ENCODE measurements around the gene NINJ1. TPM values are rescaled to one million over a fixed set of nuclear protein-coding genes. Genes with fewer than 3 reads are reported as not detected.

NINJ1 gene
- polyA plus RNA-seq, 1 of the 3 experiments (the other 2 are of a cell fraction), result 31.7 TPM

DNA sequence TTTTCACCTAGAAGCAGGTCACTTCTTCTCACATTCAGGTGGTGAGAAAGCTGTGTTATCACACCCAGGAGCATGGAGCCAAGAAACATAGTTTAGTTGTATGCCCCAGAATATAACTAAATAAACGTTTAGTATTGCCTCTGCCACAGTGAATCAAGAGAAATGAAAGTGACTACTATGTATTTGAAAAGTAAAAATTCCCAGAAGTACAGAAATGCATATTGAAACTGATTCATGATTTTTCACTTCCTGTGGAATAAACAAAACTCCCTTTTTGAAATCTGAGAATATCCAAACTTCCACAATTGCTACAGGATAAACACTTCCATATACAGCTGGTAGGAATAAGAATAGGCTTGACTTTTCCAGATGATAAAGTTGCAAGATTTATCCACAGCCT is 15.3 kb upstream of the NINJ1 start:
- Histone ChIP-seq H3K9me2 (no peaks in the 10 kb centered on the region), H3K27me3 (ENCODE audit: insufficient read depth) (no peaks in the 10 kb centered on the region), H3K36me3 (replicated peaks in 1 of 2; ENCODE audit: control insufficient read depth in 1 of 2, insufficient read depth in 2 of 2, low read length in 1 of 2) (no peaks in the 10 kb centered on the region), H3K4me3 (ENCODE audit: low read depth in 2 of 2, low read length in 1 of 2) (no peak overlapping the region), H3K9ac (no peak overlapping the region), H3F3A (replicated peaks; ENCODE audit: insufficient read depth) (no peaks in the 10 kb centered on the region), H3K9me3 (no peaks in the 10 kb centered on the region), H3K4me1 (ENCODE audit: control insufficient read depth in 1 of 2, insufficient read depth in 2 of 2, low read depth in 1 of 2, low read length in 1 of 2) (peaks cover 0 to 3% of the 10 kb centered on the region in 2 experiments; a peak in 1 of 4 replicates), H2AFZ (ENCODE audit: low read depth) (no peak overlapping the region), H3K27ac (ENCODE audit: low read depth in 2 of 2, low read length in 1 of 2) (no peak overlapping the region), H4K20me1 (ENCODE audit: insufficient read depth) (no peaks in the 10 kb centered on the region), H3K4me2 (no peak overlapping the region), H3K79me2 (ENCODE audit: insufficient read depth) (no peaks in the 10 kb centered on the region)
- TF ChIP-seq TEAD4 (IDR thresholded peaks at IDR 0.05; ENCODE audit: borderline replicate concordance, insufficient read depth), result no peak
- no peak for TF ChIP-seq USF2 (IDR thresholded peaks at IDR 0.05; ENCODE audit: borderline replicate concordance, low read depth, low read length)
- TF ChIP-seq TAF1 (IDR thresholded peaks at IDR 0.05; ENCODE audit: borderline replicate concordance, low read depth, low read length), result no peak
- no peak for TF ChIP-seq FOSL2 (IDR thresholded peaks at IDR 0.05; ENCODE audit: borderline replicate concordance, low read depth)
- no peak for TF ChIP-seq MEF2A (IDR thresholded peaks at IDR 0.05; ENCODE audit: borderline replicate concordance, low read depth)
- TF ChIP-seq ELF1 (IDR thresholded peaks at IDR 0.05), result no peak
- no peak for TF ChIP-seq MXI1 (IDR thresholded peaks at IDR 0.05; ENCODE audit: low read depth, low read length)
- no peak for TF ChIP-seq FOXJ3 (CRISPR knock-in tag; IDR thresholded peaks at IDR 0.05)
- no peak for TF ChIP-seq GATA2 (CRISPR knock-in tag; IDR thresholded peaks at IDR 0.05)
- no peak for TF ChIP-seq YY1 (IDR thresholded peaks at IDR 0.05; ENCODE audit: low read depth)
- no peak for TF ChIP-seq SMC3 (IDR thresholded peaks at IDR 0.05; ENCODE audit: low read depth, low read length)
- no peak for TF ChIP-seq POLR2AphosphoS5 (IDR thresholded peaks at IDR 0.05; ENCODE audit: low read depth, low read length)
- no peak for TF ChIP-seq NFIC (IDR thresholded peaks at IDR 0.05; ENCODE audit: borderline replicate concordance)
- no peak for TF ChIP-seq TCF12 (IDR thresholded peaks at IDR 0.05)
- TF ChIP-seq EP300 (IDR thresholded peaks at IDR 0.05; ENCODE audit: borderline replicate concordance in 1 of 2, low read depth in 1 of 2, low read length in 1 of 2), result no peak
- TF ChIP-seq EZH2phosphoT487 (IDR thresholded peaks at IDR 0.05; ENCODE audit: borderline replicate concordance, low read depth), result no peak
- no peak for TF ChIP-seq CHD2 (IDR thresholded peaks at IDR 0.05; ENCODE audit: low read length, partially characterized antibody)
- TF ChIP-seq FOXM1 (IDR thresholded peaks at IDR 0.05; ENCODE audit: low read depth), result no peak
- TF ChIP-seq, protein P1, sequence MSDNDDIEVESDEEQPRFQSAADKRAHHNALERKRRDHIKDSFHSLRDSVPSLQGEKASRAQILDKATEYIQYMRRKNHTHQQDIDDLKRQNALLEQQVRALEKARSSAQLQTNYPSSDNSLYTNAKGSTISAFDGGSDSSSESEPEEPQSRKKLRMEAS (IDR thresholded peaks at IDR 0.05; ENCODE audit: low read depth), result no peak
- TF ChIP-seq GABPA (IDR thresholded peaks at IDR 0.05; ENCODE audit: low read depth), result no peak
- POLR2A ChIA-PET, result no interaction called here
- 41% methylated on average over 1 of the region's 1 CpG for WGBS (ENCODE audit: low lambda C conversion rate)
- DNase-seq, result no peak
- CTCF ChIA-PET, result interaction anchor here (1.4 to 1.7 kb wide), 3 partner anchors 41 to 154 kb away, joined by 3 to 6 read pairs (median 5); no protein-coding TSS in a partner anchor

GRCh38 chr9:93148721-93149120 is 14.7 kb upstream of the NINJ1 start:
- H3K9me2 ChIP-seq, result no peaks in the 10 kb centered on the region
- H2AFZ ChIP-seq (ENCODE audit: low read depth), result no peak overlapping the region
- H3K9ac ChIP-seq, result no peak overlapping the region
- no peak overlapping the region for H3K4me3 ChIP-seq (ENCODE audit: low read depth in 2 of 2, low read length in 1 of 2)
- no peaks in the 10 kb centered on the region for H3K27me3 ChIP-seq (ENCODE audit: insufficient read depth)
- H3K36me3 ChIP-seq (replicated peaks in 1 of 2; ENCODE audit: control insufficient read depth in 1 of 2, insufficient read depth in 2 of 2, low read length in 1 of 2), result no peaks in the 10 kb centered on the region
- H3F3A ChIP-seq (replicated peaks; ENCODE audit: insufficient read depth), result no peaks in the 10 kb centered on the region
- ChIA-PET CTCF (no interaction called here), POLR2A (no interaction called here)
- H4K20me1 ChIP-seq (ENCODE audit: insufficient read depth), result no peaks in the 10 kb centered on the region
- 53% methylated on average over 2 of the region's 2 CpGs for whole genome bisulfite sequencing (ENCODE audit: low lambda C conversion rate)
- no peak for TF ChIP-seq JUND (IDR thresholded peaks at IDR 0.05)
- TF ChIP-seq, protein P1 (IDR thresholded peaks at IDR 0.05; ENCODE audit: low read depth), result no peak
- no peaks in the 10 kb centered on the region for H3K79me2 ChIP-seq (ENCODE audit: insufficient read depth)
- no peak overlapping the region for H3K27ac ChIP-seq (ENCODE audit: low read depth in 2 of 2, low read length in 1 of 2)
- H3K4me2 ChIP-seq, result no peak overlapping the region
- DNase-seq, result no peak
- no peaks in the 10 kb centered on the region for H3K9me3 ChIP-seq
- peaks cover 0 to 9% of the 10 kb centered on the region in 2 experiments; a peak in 1 of 4 replicates for H3K4me1 ChIP-seq (ENCODE audit: control insufficient read depth in 1 of 2, insufficient read depth in 2 of 2, low read depth in 1 of 2, low read length in 1 of 2)

Data from SK-N-SH (cell line).